Aorta (tissue), 5 donors: ENCODE data around the gene NKX6-1. TPM values are rescaled to one million over a fixed set of nuclear protein-coding genes. Genes with fewer than 3 reads are reported as not detected.

Source experiments
- ATAC-seq: fragments of 200-7000 bp; cut with Tn5 transposase; one replicate; pipeline ENCODE4 v1.9.1; 2022; ENCODE audit warnings: moderate library complexity; ENCODE audit not compliant: low FRiP score
- DNase-seq, 2 donors: peaks; one replicate each; pipeline ENCODE4 v3.0.0-alpha.2; 2020
- H3K27ac ChIP-seq, 2 donors: one replicate each; pipeline ENCODE4 v1.5.1; 2013; ENCODE audit warnings: low read length in 2 of 2, mild to moderate bottlenecking in 2 of 2, moderate library complexity in 2 of 2, control low read depth in 1 of 2, inconsistent platforms in 1 of 2, low read depth in 1 of 2
- H3K27me3 ChIP-seq, 2 donors: one replicate each; pipeline ENCODE4 v1.6.1; 2013; ENCODE audit warnings: control low read depth in 1 of 2, low read length in 1 of 2, mild to moderate bottlenecking in 1 of 2, moderate library complexity in 1 of 2; ENCODE audit not compliant: insufficient read depth in 2 of 2, control insufficient read depth in 1 of 2
- H3K36me3 ChIP-seq, 2 donors: one replicate each; pipeline ENCODE4 v1.6.1; 2013; ENCODE audit warnings: control low read depth in 1 of 2, low read length in 1 of 2, mild to moderate bottlenecking in 1 of 2; ENCODE audit not compliant: insufficient read depth in 2 of 2, control insufficient read depth in 1 of 2
- H3K4me1 ChIP-seq, 2 donors: one replicate each; pipeline ENCODE4 v1.6.1; 2013; ENCODE audit warnings: low read length in 2 of 2, control low read depth in 1 of 2, mild to moderate bottlenecking in 1 of 2, moderate library complexity in 1 of 2; ENCODE audit not compliant: insufficient read depth in 2 of 2, control insufficient read depth in 1 of 2
- H3K4me3 ChIP-seq, 2 donors: one replicate each; pipeline ENCODE4 v1.5.1; 2013; ENCODE audit warnings: low read length in 2 of 2, control low read depth in 1 of 2, mild to moderate bottlenecking in 1 of 2
- H3K9me3 ChIP-seq: one replicate; pipeline ENCODE4 v1.6.1; 2013; ENCODE audit warnings: mild to moderate bottlenecking, low read length; ENCODE audit not compliant: control insufficient read depth
- WGBS, 2 donors: extraction: QIAGEN DNeasy Blood & Tissue Kit; methylation state at CpG; one replicate each; pipeline ENCODE4 v1.1.7; 2013; 5-methylcytosine and 5-hydroxymethylcytosine counted together
- intact Hi-C, 2 donors: fragments of 100-400 bp; cut with DNase I; formaldehyde crosslinking; loops; one replicate each; pipeline versions ENCODE4 v1.14.2 to v1.15.0; 2022
- polyA plus RNA-seq, 2 donors: library from polyadenylated mRNA; stranded (reverse); fragments of 200-250 nt; gene quantifications; one replicate each; pipeline ENCODE4 v1.2.3, GENCODE V29; 2013
- total RNA-seq, 2 donors: library from RNA; stranded (reverse); fragmentation: NEBNext Ultra II Directional; extraction: Animal tissue kit (Norgen Biotek cat#: 25700); gene quantifications; one replicate each; pipeline ENCODE4 v1.2.1, GENCODE V29; 2021
- donor health status: healthy with polysubstance abuse.
- donor health status: Bipolar disorder and iron deficiency.
- donor health status: DM: no; HTN: no; CAD: no.
- donor health status: DM: no; HTN: no; CAD: no.
- donor health status: DM: yes; HTN: yes; CAD: no.

Gene NKX6-1
- total and polyA plus RNA-seq, 4 donors = 0.18 to 1.4 (median 0.68) TPM

GRCh38 chr4:84501721-84502267 lies 2.7 kb upstream of the NKX6-1 start:
- intact Hi-C loops = loop anchor here in 1 of 2 donors (10.0 kb wide), 1 partner anchor 857 kb away; no protein-coding TSS in a partner anchor
- DNase-seq (no peak), ATAC-seq (no peak)
- H3K27me3 ChIP-seq = peaks cover 0 to under 1% of the 10 kb centered on the region in 2 donors
- no peak overlapping the region for H3K4me3 ChIP-seq
- H3K27ac ChIP-seq = no peak overlapping the region
- peaks cover 3% of the 10 kb centered on the region for H3K9me3 ChIP-seq
- no peaks in the 10 kb centered on the region for H3K36me3 ChIP-seq
- H3K4me1 ChIP-seq = peaks cover 0 to 1% of the 10 kb centered on the region in 2 donors
- 8 to 10% methylated on average over 33 of the region's 33 CpGs for WGBS, 2 donors

GRCh38 chr4:84501202-84501503 lies 2.1 kb upstream of the NKX6-1 start:
- H3K4me3 ChIP-seq = no peak overlapping the region

GRCh38 chr4:84500386-84501201 lies 1.5 kb upstream of the NKX6-1 start:
- peaks cover 7% of the 10 kb centered on the region for H3K9me3 ChIP-seq
- ATAC-seq = no peak
- H3K27me3 ChIP-seq = peaks cover 0 to 3% of the 10 kb centered on the region in 2 donors
- H3K4me1 ChIP-seq = peaks cover 0 to 1% of the 10 kb centered on the region in 2 donors
- WGBS, 2 donors = 19 to 22% methylated on average over 22 of the region's 22 CpGs
- no peaks in the 10 kb centered on the region for H3K36me3 ChIP-seq
- no peak overlapping the region for H3K4me3 ChIP-seq
- DNase-seq = no peak
- H3K27ac ChIP-seq = no peak overlapping the region
- intact Hi-C loops = loop anchor here in 1 of 2 donors (10.0 kb wide), 1 partner anchor 856 kb away; no protein-coding TSS in a partner anchor

More at GRCh38 chr4:84501202-84501503, 2.1 kb upstream of the NKX6-1 start:
- no peak overlapping the region for H3K27ac ChIP-seq
- DNase-seq (no peak), ATAC-seq (no peak)
- intact Hi-C loops = loop anchor here in 1 of 2 donors (10.0 kb wide), 1 partner anchor 856 kb away; no protein-coding TSS in a partner anchor
- H3K4me1 ChIP-seq = peaks cover 0 to 1% of the 10 kb centered on the region in 2 donors
- H3K9me3 ChIP-seq = peaks cover 7% of the 10 kb centered on the region
- H3K36me3 ChIP-seq = no peaks in the 10 kb centered on the region
- WGBS, 2 donors = 8 to 11% methylated on average over 10 of the region's 10 CpGs
- peaks cover 0 to 3% of the 10 kb centered on the region in 2 donors for H3K27me3 ChIP-seq

- Histone ChIP-seq H3K4me3 (peak overlapping the region in 1 of 2 donors; percentile 61), H3K4me1 (peaks cover 0 to 1% of the 10 kb centered on the region in 2 donors), H3K27ac (no peak overlapping the region), H3K27me3 (peaks cover 0 to 3% of the 10 kb centered on the region in 2 donors), H3K9me3 (peaks cover 7% of the 10 kb centered on the region), H3K36me3 (no peaks in the 10 kb centered on the region)
- intact Hi-C loops = no loop called here
- 5 to 8% methylated on average over 11 of the region's 11 CpGs for WGBS, 2 donors
- ATAC-seq = no peak
- DNase-seq = no peak
These were observed 511 bp upstream of the NKX6-1 start for GRCh38 chr4:84499624-84499982.

GRCh38 chr4:84498203-84498934 lies 723 bp downstream of the NKX6-1 start:
- H3K36me3 ChIP-seq = no peaks in the 10 kb centered on the region
- WGBS, 2 donors = 0 to 1% methylated on average over 61 to 63 of the region's 63 CpGs
- DNase-seq = peak; percentile 58 to 87
- H3K9me3 ChIP-seq = peaks cover 7% of the 10 kb centered on the region
- ATAC-seq = peak; percentile 53
- no peak overlapping the region for H3K27ac ChIP-seq
- intact Hi-C loops = no loop called here
- peak overlapping the region; percentile 14 to 61 for H3K4me3 ChIP-seq
- H3K4me1 ChIP-seq = peaks cover 0 to 1% of the 10 kb centered on the region in 2 donors
- peaks cover 0 to 3% of the 10 kb centered on the region in 2 donors for H3K27me3 ChIP-seq

GRCh38 chr4:84497504-84498202 lies 1.4 kb downstream of the NKX6-1 start:
- DNase-seq = peak in 1 of 2 donors; percentile 79
- H3K36me3 ChIP-seq = no peaks in the 10 kb centered on the region
- peak overlapping the region; percentile 14 to 61 for H3K4me3 ChIP-seq
- no peak overlapping the region for H3K27ac ChIP-seq
- peaks cover 0 to 1% of the 10 kb centered on the region in 2 donors for H3K4me1 ChIP-seq
- intact Hi-C loops = no loop called here
- WGBS, 2 donors = 3% methylated on average over 55 to 73 of the region's 73 CpGs
- H3K9me3 ChIP-seq = peaks cover 4% of the 10 kb centered on the region
- no peak for ATAC-seq
- peaks cover 0 to 3% of the 10 kb centered on the region in 2 donors for H3K27me3 ChIP-seq

GRCh38 chr4:84496706-84497503 lies 2.2 kb downstream of the NKX6-1 start:
- WGBS, 2 donors = 43 to 44% methylated on average over 48 to 53 of the region's 53 CpGs
- intact Hi-C loops = no loop called here
- Histone ChIP-seq H3K27ac (no peak overlapping the region), H3K9me3 (peaks cover 4% of the 10 kb centered on the region), H3K4me1 (peaks cover 0 to 1% of the 10 kb centered on the region in 2 donors), H3K4me3 (no peak overlapping the region), H3K36me3 (no peaks in the 10 kb centered on the region), H3K27me3 (peaks cover 0 to 3% of the 10 kb centered on the region in 2 donors)
- ATAC-seq = no peak
- DNase-seq = no peak
